Panc1 (cell line): ENCODE measurements around the gene PPM1F. TPM values are rescaled to one million over a fixed set of nuclear protein-coding genes. Genes with fewer than 3 reads are reported as not detected.
"Not testable (repeated sequence)": the region's sequence is repeated elsewhere in the genome, so short reads cannot be mapped to it uniquely, and the experiment has no call there.

Experiments used
- ATAC-seq: fragments of 200-7000 bp; cut with Tn5 transposase; 2 replicates; pipeline ENCODE4 v1.9.1; 2020; ENCODE audit warnings: mild to moderate bottlenecking, moderate library complexity
- BruUV-seq: library from RNA; stranded (reverse); fragments of 400-500 nt; replicated peaks from 2 replicates; lab custom pipeline; 2021; lab: Mats Ljungman, UMichigan
- CTCF ChIA-PET: fragments of 300-600 bp; sonication (Branson Sonifier 250); formaldehyde crosslinking; loops from one replicate; lab custom pipeline; 2022; ENCODE audit warnings: antibody characterized with exemption; lab: Charles Lee
- POLR2A ChIA-PET: fragments of 300-600 bp; sonication (Branson Sonifier 250); formaldehyde crosslinking; loops from one replicate; lab custom pipeline; 2022; ENCODE audit warnings: antibody characterized with exemption; lab: Charles Lee
- DNase-seq: peaks from one replicate; pipeline ENCODE4 v3.0.0-alpha.2; 2010; ENCODE audit warnings: low read depth, low spot score
- H3K27ac ChIP-seq: 2 replicates; pipeline ENCODE4 v1.5.1; 2011; ENCODE audit warnings: mild to moderate bottlenecking, low read length, inconsistent platforms
- H3K27me3 ChIP-seq: fragments of 200-500 bp; sonication (Bioruptor generic); 2 replicates; pipeline ENCODE4 v1.6.0; 2014; ENCODE audit warnings: low read length, inconsistent platforms; ENCODE audit not compliant: control insufficient read depth, insufficient read depth
- H3K36me3 ChIP-seq: fragments of 200-500 bp; sonication (Bioruptor generic); 2 replicates; pipeline ENCODE4 v1.5.1; 2014; ENCODE audit warnings: inconsistent platforms, mild to moderate bottlenecking, low read length, moderate library complexity; ENCODE audit not compliant: control insufficient read depth, insufficient read depth
- H3K4me1 ChIP-seq: 2 replicates; pipeline ENCODE4 v1.5.1; 2011; ENCODE audit warnings: inconsistent platforms, mild to moderate bottlenecking, low read length, moderate library complexity; ENCODE audit not compliant: control insufficient read depth, insufficient read depth
- H3K4me3 ChIP-seq, 2 experiments: 2 replicates each; pipeline ENCODE4 v1.5.1; 2011 to 2012; ENCODE audit warnings: low read depth in 2 of 2, low read length in 2 of 2, mild to moderate bottlenecking in 2 of 2, inconsistent platforms in 1 of 2, moderate library complexity in 1 of 2
- H3K9me3 ChIP-seq: fragments of 200-500 bp; sonication (Bioruptor generic); 2 replicates; pipeline ENCODE4 v1.5.1; 2014; ENCODE audit warnings: low read depth, mild to moderate bottlenecking, inconsistent platforms, low read length, moderate library complexity; ENCODE audit not compliant: control insufficient read depth, insufficient read depth
- POLR2AphosphoS5 ChIP-seq: IDR thresholded peaks from 2 replicates; pipeline ENCODE4 v1.6.1; 2012; ENCODE audit warnings: mild to moderate bottlenecking, low read depth, low read length, moderate library complexity
- REST ChIP-seq, 2 experiments: IDR thresholded peaks; 2 replicates each; pipeline ENCODE4 v1.6.1; 2011 to 2012; ENCODE audit warnings: low read depth in 2 of 2, control low read depth in 1 of 2, low read length in 1 of 2, mild to moderate bottlenecking in 1 of 2, moderate library complexity in 1 of 2; ENCODE audit not compliant: insufficient read depth in 1 of 2
- SIN3A ChIP-seq: IDR thresholded peaks from 2 replicates; pipeline ENCODE4 v1.6.1; 2012; ENCODE audit warnings: low read depth, mild to moderate bottlenecking, low read length, moderate library complexity, borderline replicate concordance; ENCODE audit not compliant: insufficient read depth
- TCF7L2 ChIP-seq: IDR thresholded peaks from 2 replicates; pipeline ENCODE4 v1.6.1; 2011; ENCODE audit warnings: mild to moderate bottlenecking, low read depth, low read length, inconsistent platforms
- in situ Hi-C: cut with HindIII; loops from 2 replicates; pipeline ENCODE4 v1.10.0; 2016; ENCODE audit warnings: low sequenced_read_pairs, low pct_unique_long_range_greater_than_20kb
- intact Hi-C: fragments of 100-400 bp; cut with micrococcal nuclease; formaldehyde crosslinking; loops from one replicate; pipeline ENCODE4 v1.10.0; 2022; ENCODE audit not compliant: unreplicated experiment
- total RNA-seq: library from RNA; stranded (reverse); gene quantifications from one replicate; pipeline ENCODE4 v1.2.1, GENCODE V29; 2021; ENCODE audit not compliant: unreplicated experiment
- TF ChIP-seq, protein P1 (sequence below): fragments of 450-650 bp; IDR thresholded peaks from 2 replicates; pipeline ENCODE4 v1.5.1; 2017; ENCODE audit warnings: mild to moderate bottlenecking

The PPM1F gene
- total RNA-seq, 1 experiment from 2014 or later = 28.9 TPM

DNA sequence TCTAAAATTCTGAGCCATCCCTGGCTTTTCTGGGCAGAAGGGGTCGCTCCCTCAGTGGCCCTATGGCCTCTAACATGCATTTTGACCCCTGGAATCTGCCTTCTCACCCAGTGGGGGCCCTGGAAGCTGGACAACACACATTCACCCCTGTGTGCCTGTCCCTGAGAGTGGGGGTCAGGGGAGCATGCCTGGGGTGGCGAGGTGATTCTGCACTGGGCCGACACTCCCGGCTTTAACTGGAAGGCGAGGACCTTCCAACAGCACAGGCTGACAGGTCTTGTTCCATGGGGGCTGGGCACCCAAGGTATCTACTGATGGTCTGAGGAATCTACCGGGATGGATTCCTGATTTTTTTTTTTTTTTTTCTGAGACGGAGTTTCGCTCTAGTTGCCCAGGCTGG is 10.7 kb downstream of the PPM1F start:
- ATAC-seq (no peak), DNase-seq (no peak)
- Histone ChIP-seq H3K9me3 (no peaks in the 10 kb centered on the region), H3K4me1 (peaks cover 13% of the 10 kb centered on the region), H3K4me3 (no peak overlapping the region), H3K27me3 (no peaks in the 10 kb centered on the region), H3K27ac (no peak overlapping the region), H3K36me3 (no peaks in the 10 kb centered on the region)
- ChIA-PET POLR2A (no interaction called here), CTCF (no interaction called here)
- TF ChIP-seq POLR2AphosphoS5 (no peak), SIN3A (no peak), REST (IDR thresholded peaks at IDR 0.05; ENCODE audit: insufficient read depth in 1 of 2, low read depth in 2 of 2, low read length in 1 of 2) (no peak), TCF7L2 (no peak)
- TF ChIP-seq, protein P1, sequence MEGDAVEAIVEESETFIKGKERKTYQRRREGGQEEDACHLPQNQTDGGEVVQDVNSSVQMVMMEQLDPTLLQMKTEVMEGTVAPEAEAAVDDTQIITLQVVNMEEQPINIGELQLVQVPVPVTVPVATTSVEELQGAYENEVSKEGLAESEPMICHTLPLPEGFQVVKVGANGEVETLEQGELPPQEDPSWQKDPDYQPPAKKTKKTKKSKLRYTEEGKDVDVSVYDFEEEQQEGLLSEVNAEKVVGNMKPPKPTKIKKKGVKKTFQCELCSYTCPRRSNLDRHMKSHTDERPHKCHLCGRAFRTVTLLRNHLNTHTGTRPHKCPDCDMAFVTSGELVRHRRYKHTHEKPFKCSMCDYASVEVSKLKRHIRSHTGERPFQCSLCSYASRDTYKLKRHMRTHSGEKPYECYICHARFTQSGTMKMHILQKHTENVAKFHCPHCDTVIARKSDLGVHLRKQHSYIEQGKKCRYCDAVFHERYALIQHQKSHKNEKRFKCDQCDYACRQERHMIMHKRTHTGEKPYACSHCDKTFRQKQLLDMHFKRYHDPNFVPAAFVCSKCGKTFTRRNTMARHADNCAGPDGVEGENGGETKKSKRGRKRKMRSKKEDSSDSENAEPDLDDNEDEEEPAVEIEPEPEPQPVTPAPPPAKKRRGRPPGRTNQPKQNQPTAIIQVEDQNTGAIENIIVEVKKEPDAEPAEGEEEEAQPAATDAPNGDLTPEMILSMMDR = no peak
- in situ Hi-C loops (loop anchor here (25.0 kb wide), 1 partner anchor 130 kb away; no protein-coding TSS in a partner anchor), intact Hi-C loops (no loop called here)
- no TSS peak for BruUV-seq

- intact Hi-C loops = no loop called here
- BruUV-seq = no TSS peak
- TF ChIP-seq POLR2AphosphoS5 (no peak), REST (IDR thresholded peaks at IDR 0.05; ENCODE audit: insufficient read depth in 1 of 2, low read depth in 2 of 2, low read length in 1 of 2) (no peak), TCF7L2 (no peak), SIN3A (no peak)
- TF ChIP-seq, protein P1 = no peak
- Histone ChIP-seq H3K9me3 (no peaks in the 10 kb centered on the region), H3K27me3 (no peaks in the 10 kb centered on the region), H3K27ac (no peak overlapping the region), H3K4me3 (no peak overlapping the region), H3K4me1 (peaks cover 13% of the 10 kb centered on the region), H3K36me3 (no peaks in the 10 kb centered on the region)
- ChIA-PET CTCF (no interaction called here), POLR2A (no interaction called here)
- ATAC-seq (no peak), DNase-seq (no peak)
- in situ Hi-C loops = loop anchor here (25.0 kb wide), 1 partner anchor 128 kb away; no protein-coding TSS in a partner anchor
These were observed 12.1 kb downstream of the PPM1F start for GRCh38 chr22:21940521-21940920.

- BruUV-seq, H3K27ac ChIP-seq, POLR2A ChIA-PET, H3K4me3 ChIP-seq, H3K36me3 ChIP-seq, H3K9me3 ChIP-seq, ATAC-seq, CTCF ChIA-PET, DNase-seq, H3K27me3 ChIP-seq: not testable (repeated sequence)
- in situ Hi-C loops (loop anchor here (25.0 kb wide), 1 partner anchor 128 kb away; no protein-coding TSS in a partner anchor), intact Hi-C loops (loop anchor here (5.0 kb wide), 1 partner anchor 228 kb away; no protein-coding TSS in a partner anchor)
- peaks cover 13% of the 10 kb centered on the region for H3K4me1 ChIP-seq
These were observed 12.7 kb downstream of the PPM1F start for GRCh38 chr22:21939935-21940334.
